HEK293 (cell line): ENCODE results near the gene MOSPD3.

Experiments used
- AEBP2 ChIP-seq: fragments of 450-650 bp; formaldehyde crosslinking; IDR thresholded peaks from 2 replicates; pipeline ENCODE4 v1.5.1; 2016; ENCODE audit warnings: missing biosample characterization, missing genetic modification characterization, borderline replicate concordance
- BCL11B ChIP-seq: fragments of 450-650 bp; formaldehyde crosslinking; IDR thresholded peaks from 2 replicates; pipeline ENCODE4 v1.5.1; 2016; ENCODE audit warnings: low read depth, missing biosample characterization, missing genetic modification characterization
- EGR2 ChIP-seq: fragments of 450-650 bp; formaldehyde crosslinking; IDR thresholded peaks from 2 replicates; pipeline ENCODE4 v1.5.1; 2016; ENCODE audit warnings: low read depth, missing biosample characterization, missing genetic modification characterization
- KLF8 ChIP-seq: fragments of 450-650 bp; formaldehyde crosslinking; IDR thresholded peaks from 2 replicates; pipeline ENCODE4 v1.5.1; 2016; ENCODE audit warnings: missing biosample characterization, missing genetic modification characterization
- PRDM10 ChIP-seq: fragments of 450-650 bp; formaldehyde crosslinking; IDR thresholded peaks from 2 replicates; pipeline ENCODE4 v1.5.1; 2016; ENCODE audit warnings: missing biosample characterization, missing genetic modification characterization
- REST ChIP-seq: fragments of 450-650 bp; formaldehyde crosslinking; IDR thresholded peaks from 2 replicates; pipeline ENCODE4 v1.5.1; 2016; ENCODE audit warnings: missing biosample characterization, missing genetic modification characterization
- ZBTB20 ChIP-seq: fragments of 450-650 bp; formaldehyde crosslinking; IDR thresholded peaks from 2 replicates; pipeline ENCODE4 v1.5.1; 2016; ENCODE audit warnings: missing biosample characterization, missing genetic modification characterization
- ZNF16 ChIP-seq: fragments of 450-650 bp; formaldehyde crosslinking; IDR thresholded peaks from 2 replicates; pipeline ENCODE4 v1.5.1; 2016; ENCODE audit warnings: low read depth, missing biosample characterization, missing genetic modification characterization
- ZNF335 ChIP-seq: fragments of 450-650 bp; formaldehyde crosslinking; conservative IDR thresholded peaks from 2 replicates; pipeline ENCODE4 v1.5.1; 2016; ENCODE audit warnings: missing biosample characterization, missing genetic modification characterization
- ZNF37A ChIP-seq: fragments of 450-650 bp; IDR thresholded peaks from 2 replicates; pipeline ENCODE4 v1.5.1; 2018; ENCODE audit warnings: missing biosample characterization, missing genetic modification characterization
- ZNF416 ChIP-seq: fragments of 450-650 bp; formaldehyde crosslinking; IDR thresholded peaks from 2 replicates; pipeline ENCODE4 v1.5.1; 2016; ENCODE audit warnings: missing biosample characterization, missing genetic modification characterization
- ZNF580 ChIP-seq: fragments of 450-650 bp; formaldehyde crosslinking; IDR thresholded peaks from 2 replicates; pipeline ENCODE4 v1.5.1; 2016; ENCODE audit warnings: missing biosample characterization, missing genetic modification characterization
- ZNF585B ChIP-seq: fragments of 450-650 bp; formaldehyde crosslinking; IDR thresholded peaks from 2 replicates; pipeline ENCODE4 v1.5.1; 2016; ENCODE audit warnings: missing biosample characterization, missing genetic modification characterization
- ZNF664 ChIP-seq: fragments of 450-650 bp; formaldehyde crosslinking; IDR thresholded peaks from 2 replicates; pipeline ENCODE4 v1.5.1; 2016; ENCODE audit warnings: missing biosample characterization, missing genetic modification characterization
- TF ChIP-seq, protein P1 (sequence below): fragments of 450-650 bp; formaldehyde crosslinking; IDR thresholded peaks from 2 replicates; pipeline ENCODE4 v1.5.1; 2016; ENCODE audit warnings: missing biosample characterization, missing genetic modification characterization
- TF ChIP-seq, protein P2 (sequence below): fragments of 450-650 bp; formaldehyde crosslinking; IDR thresholded peaks from 2 replicates; pipeline ENCODE4 v1.5.1; 2017; ENCODE audit warnings: missing biosample characterization, missing genetic modification characterization
- TF ChIP-seq, protein P3 (sequence below): fragments of 450-650 bp; formaldehyde crosslinking; IDR thresholded peaks from 2 replicates; pipeline ENCODE4 v1.5.1; 2016; ENCODE audit warnings: missing biosample characterization, missing genetic modification characterization
- TF ChIP-seq, protein P4 (sequence below): fragments of 450-650 bp; formaldehyde crosslinking; IDR thresholded peaks from 2 replicates; pipeline ENCODE4 v1.5.1; 2016; ENCODE audit warnings: missing biosample characterization, missing genetic modification characterization
- TF ChIP-seq, protein P5 (sequence below): IDR thresholded peaks from 2 replicates; pipeline ENCODE4 v1.6.1; 2011; ENCODE audit warnings: mild to moderate bottlenecking, low read depth, low read length, borderline replicate concordance

The MOSPD3 gene

DNA sequence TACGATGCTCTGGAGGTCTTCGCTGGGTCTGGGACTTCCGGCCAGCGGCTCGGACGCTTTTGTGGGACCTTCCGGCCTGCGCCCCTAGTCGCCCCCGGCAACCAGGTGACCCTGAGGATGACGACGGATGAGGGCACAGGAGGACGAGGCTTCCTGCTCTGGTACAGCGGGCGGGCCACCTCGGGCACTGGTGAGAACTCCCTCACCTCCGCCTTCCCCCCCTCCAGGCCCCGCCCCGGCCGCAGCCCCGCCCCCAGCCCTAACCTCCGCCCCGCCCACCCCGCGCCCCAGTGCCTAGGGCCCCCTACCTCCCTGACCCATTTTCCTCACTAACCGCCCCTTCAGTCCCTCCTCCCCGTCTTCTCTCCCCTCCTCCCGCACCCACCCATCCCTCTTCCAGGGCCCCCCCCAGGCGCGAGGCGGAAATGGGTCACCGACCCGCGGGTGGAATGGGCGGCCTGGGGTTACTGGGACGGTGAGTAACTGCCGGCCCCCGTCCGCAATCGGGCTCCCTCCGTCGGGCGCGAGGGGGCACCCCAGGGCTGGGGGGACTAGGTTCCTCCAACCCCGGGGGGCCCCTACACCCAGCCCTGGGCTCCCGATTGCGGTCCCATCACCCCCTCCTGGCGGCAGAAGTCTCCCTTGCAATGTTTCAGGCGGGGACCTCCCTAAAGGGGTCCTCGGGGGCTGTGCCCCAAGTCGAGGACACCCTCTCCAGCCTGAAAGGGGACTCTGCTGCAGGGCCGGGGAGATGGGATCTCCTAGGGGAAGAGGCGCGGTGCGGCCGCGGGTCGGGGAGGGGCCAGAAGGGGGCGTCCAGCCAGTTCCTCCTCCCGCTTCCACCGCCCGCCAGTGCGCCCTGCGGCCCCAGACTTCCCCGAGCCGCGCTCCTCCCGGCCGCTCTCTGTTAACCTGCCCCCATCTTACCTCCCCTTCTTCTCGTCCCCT is 8.0 kb upstream of the MOSPD3 start (continued):
- TF ChIP-seq, protein P1, sequence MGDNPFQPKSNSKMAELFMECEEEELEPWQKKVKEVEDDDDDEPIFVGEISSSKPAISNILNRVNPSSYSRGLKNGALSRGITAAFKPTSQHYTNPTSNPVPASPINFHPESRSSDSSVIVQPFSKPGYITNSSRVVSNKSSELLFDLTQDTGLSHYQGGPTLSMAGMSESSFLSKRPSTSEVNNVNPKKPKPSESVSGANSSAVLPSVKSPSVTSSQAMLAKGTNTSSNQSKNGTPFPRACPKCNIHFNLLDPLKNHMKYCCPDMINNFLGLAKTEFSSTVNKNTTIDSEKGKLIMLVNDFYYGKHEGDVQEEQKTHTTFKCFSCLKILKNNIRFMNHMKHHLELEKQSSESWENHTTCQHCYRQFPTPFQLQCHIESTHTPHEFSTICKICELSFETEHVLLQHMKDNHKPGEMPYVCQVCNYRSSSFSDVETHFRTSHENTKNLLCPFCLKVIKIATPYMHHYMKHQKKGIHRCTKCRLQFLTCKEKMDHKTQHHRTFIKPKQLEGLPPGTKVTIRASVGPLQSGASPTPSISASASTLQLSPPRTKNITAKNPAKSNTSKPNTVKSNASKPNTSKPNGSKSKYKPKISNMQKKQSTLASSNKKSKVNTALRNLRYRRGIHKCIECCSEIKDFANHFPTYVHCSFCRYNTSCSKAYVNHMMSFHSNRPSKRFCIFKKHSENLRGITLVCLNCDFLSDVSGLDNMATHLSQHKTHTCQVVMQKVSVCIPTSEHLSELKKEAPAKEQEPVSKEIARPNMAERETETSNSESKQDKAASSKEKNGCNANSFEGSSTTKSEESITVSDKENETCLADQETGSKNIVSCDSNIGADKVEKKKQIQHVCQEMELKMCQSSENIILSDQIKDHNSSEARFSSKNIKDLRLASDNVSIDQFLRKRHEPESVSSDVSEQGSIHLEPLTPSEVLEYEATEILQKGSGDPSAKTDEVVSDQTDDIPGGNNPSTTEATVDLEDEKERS (tag by site-specific recombination), result no peak
- no peak for TF ChIP-seq ZNF664 (tag by site-specific recombination)
- TF ChIP-seq ZNF335 (tag by site-specific recombination), result peak; percentile 98
- peak; percentile 83 for TF ChIP-seq ZBTB20 (tag by site-specific recombination)
- TF ChIP-seq, protein P2, sequence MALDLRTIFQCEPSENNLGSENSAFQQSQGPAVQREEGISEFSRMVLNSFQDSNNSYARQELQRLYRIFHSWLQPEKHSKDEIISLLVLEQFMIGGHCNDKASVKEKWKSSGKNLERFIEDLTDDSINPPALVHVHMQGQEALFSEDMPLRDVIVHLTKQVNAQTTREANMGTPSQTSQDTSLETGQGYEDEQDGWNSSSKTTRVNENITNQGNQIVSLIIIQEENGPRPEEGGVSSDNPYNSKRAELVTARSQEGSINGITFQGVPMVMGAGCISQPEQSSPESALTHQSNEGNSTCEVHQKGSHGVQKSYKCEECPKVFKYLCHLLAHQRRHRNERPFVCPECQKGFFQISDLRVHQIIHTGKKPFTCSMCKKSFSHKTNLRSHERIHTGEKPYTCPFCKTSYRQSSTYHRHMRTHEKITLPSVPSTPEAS, result no peak
- TF ChIP-seq, protein P3, sequence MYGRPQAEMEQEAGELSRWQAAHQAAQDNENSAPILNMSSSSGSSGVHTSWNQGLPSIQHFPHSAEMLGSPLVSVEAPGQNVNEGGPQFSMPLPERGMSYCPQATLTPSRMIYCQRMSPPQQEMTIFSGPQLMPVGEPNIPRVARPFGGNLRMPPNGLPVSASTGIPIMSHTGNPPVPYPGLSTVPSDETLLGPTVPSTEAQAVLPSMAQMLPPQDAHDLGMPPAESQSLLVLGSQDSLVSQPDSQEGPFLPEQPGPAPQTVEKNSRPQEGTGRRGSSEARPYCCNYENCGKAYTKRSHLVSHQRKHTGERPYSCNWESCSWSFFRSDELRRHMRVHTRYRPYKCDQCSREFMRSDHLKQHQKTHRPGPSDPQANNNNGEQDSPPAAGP (tag by site-specific recombination), result peak; percentile 81
- TF ChIP-seq KLF8 (tag by site-specific recombination), result peak; percentile 27; the same call in 1 of the 2 replicates
- TF ChIP-seq, protein P4, sequence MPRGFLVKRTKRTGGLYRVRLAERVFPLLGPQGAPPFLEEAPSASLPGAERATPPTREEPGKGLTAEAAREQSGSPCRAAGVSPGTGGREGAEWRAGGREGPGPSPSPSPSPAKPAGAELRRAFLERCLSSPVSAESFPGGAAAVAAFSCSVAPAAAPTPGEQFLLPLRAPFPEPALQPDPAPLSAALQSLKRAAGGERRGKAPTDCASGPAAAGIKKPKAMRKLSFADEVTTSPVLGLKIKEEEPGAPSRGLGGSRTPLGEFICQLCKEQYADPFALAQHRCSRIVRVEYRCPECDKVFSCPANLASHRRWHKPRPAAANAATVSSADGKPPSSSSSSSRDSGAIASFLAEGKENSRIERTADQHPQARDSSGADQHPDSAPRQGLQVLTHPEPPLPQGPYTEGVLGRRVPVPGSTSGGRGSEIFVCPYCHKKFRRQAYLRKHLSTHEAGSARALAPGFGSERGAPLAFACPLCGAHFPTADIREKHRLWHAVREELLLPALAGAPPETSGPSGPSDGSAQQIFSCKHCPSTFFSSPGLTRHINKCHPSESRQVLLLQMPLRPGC (tag by site-specific recombination), result no peak
- TF ChIP-seq, protein P5, sequence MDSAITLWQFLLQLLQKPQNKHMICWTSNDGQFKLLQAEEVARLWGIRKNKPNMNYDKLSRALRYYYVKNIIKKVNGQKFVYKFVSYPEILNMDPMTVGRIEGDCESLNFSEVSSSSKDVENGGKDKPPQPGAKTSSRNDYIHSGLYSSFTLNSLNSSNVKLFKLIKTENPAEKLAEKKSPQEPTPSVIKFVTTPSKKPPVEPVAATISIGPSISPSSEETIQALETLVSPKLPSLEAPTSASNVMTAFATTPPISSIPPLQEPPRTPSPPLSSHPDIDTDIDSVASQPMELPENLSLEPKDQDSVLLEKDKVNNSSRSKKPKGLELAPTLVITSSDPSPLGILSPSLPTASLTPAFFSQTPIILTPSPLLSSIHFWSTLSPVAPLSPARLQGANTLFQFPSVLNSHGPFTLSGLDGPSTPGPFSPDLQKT, result no peak
- no peak for TF ChIP-seq ZNF16 (tag by site-specific recombination)
- TF ChIP-seq AEBP2 (tag by site-specific recombination), result no peak
- no peak for TF ChIP-seq ZNF580
- TF ChIP-seq REST, result 0 out of 2 replicates have a peak, but pooled peaks have one; percentile 17
- TF ChIP-seq ZNF585B, result no peak
- no peak for TF ChIP-seq ZNF416 (tag by site-specific recombination)
- peak; percentile 80 for TF ChIP-seq PRDM10 (tag by site-specific recombination)
- peak; percentile 73 for TF ChIP-seq EGR2 (tag by site-specific recombination)
- peak; percentile 67; the same call in 1 of the 2 replicates for TF ChIP-seq BCL11B (tag by site-specific recombination)
- TF ChIP-seq ZNF37A (tag by site-specific recombination), result no peak
